ENCODE data around the gene PGAP1.

DNA sequence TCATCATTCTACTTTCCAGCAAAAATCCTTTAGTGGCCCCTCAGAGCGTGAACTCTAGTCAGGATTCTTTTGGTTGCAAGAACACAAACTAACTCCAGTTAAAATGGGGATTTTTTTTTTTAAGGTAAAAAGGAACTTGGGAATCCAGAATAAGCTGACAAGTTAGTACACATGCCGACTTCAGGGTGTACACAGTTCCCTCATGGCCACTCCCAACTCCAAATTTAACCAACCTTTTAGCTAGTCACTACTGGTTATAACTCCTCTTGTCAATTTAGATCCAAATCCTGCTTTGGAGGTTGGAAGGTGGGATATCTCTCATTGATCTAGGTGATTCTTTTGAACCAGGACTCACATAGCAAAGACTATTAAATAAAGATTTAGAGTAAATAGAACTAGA is 5.0 kb upstream of the PGAP1 start:
- TF ChIP-seq CTCF (conservative IDR thresholded peaks at IDR 0.05) (no peak), ZFX (IDR thresholded peaks at IDR 0.05) (no peak)

All from C4-2B (cell line).